ENCODE measurements around the gene UPK3A.

DNA sequence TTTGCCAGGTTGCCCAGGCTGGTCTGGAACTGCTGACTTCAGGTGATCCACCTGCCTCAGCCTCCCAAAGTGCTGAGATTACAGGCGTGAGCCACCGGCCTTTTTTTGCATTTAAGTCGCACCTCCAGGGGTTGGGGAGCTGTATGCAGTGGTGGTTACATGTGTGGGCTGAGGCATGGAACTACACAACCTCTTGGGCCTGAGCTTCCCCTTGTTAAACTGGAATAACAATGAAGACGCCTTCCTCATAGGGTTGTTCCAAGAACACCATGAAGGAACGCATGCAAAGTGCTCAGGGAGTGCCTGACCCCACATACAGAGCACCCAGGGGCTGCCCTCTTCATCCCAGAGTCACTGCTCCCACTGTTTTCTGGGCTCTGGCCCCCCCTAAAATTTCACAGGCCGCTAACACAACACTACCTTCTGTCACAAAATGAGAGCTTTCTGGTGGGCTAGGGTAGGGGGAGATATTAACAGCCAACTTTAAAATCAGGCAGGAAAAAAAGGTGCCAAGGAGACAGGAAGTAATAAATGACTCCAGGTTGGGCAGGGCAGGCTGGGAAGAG is 23.7 kb downstream of the UPK3A start:
- no peak for TF ChIP-seq CTCF (IDR thresholded peaks at IDR 0.05; ENCODE audit: insufficient read depth, low read length)
- TF ChIP-seq GABPA (IDR thresholded peaks at IDR 0.05; ENCODE audit: low read depth): no peak
- no peak for TF ChIP-seq REST (IDR thresholded peaks at IDR 0.05; ENCODE audit: insufficient replicate concordance, low read depth)
- peak; percentile 95; the same call in 1 of the 2 replicates for TF ChIP-seq SPI1 (IDR thresholded peaks at IDR 0.05; ENCODE audit: borderline replicate concordance, low read depth)
- TF ChIP-seq POLR2AphosphoS5 (IDR thresholded peaks at IDR 0.05; ENCODE audit: low read depth): no peak
